ENCODE results near the gene SOBP.

The SOBP gene

GRCh38 chr6:107523794-107524193 lies 33.9 kb downstream of the SOBP start:
- DNase-seq (ENCODE audit: low read depth), result no peak

GRCh38 chr6:107524626-107525025 lies 34.7 kb downstream of the SOBP start:
- DNase-seq (ENCODE audit: low read depth), result no peak

- DNase-seq (ENCODE audit: low read depth), result no peak
These were observed 42.0 kb downstream of the SOBP start for GRCh38 chr6:107531868-107532267.

- no peak for DNase-seq (ENCODE audit: low read depth)
These were observed 42.8 kb downstream of the SOBP start for GRCh38 chr6:107532706-107533105.

GRCh38 chr6:107533415-107534059 lies 43.6 kb downstream of the SOBP start:
- DNase-seq (ENCODE audit: low read depth), result no peak

- no peak for DNase-seq (ENCODE audit: low read depth)
These were observed 44.7 kb downstream of the SOBP start for GRCh38 chr6:107534571-107535141.

- no peak for DNase-seq (ENCODE audit: low read depth)
These were observed 45.7 kb downstream of the SOBP start for GRCh38 chr6:107535626-107536025.

- DNase-seq (ENCODE audit: low read depth), result no peak
These were observed 46.5 kb downstream of the SOBP start for GRCh38 chr6:107536180-107536961.

GRCh38 chr6:107537559-107537958 lies 47.6 kb downstream of the SOBP start:
- no peak for DNase-seq (ENCODE audit: low read depth)

- no peak for DNase-seq (ENCODE audit: low read depth)
These were observed 49.0 kb downstream of the SOBP start for GRCh38 chr6:107538856-107539387.

GRCh38 chr6:107539409-107539808 lies 49.5 kb downstream of the SOBP start:
- DNase-seq (ENCODE audit: low read depth), result no peak

- DNase-seq (ENCODE audit: low read depth), result no peak
These were observed 50.0 kb downstream of the SOBP start for GRCh38 chr6:107539849-107540464.

- no peak for DNase-seq (ENCODE audit: low read depth)
These were observed 50.5 kb downstream of the SOBP start for GRCh38 chr6:107540465-107540857.

GRCh38 chr6:107542192-107542668 lies 52.3 kb downstream of the SOBP start:
- no peak for DNase-seq (ENCODE audit: low read depth)

- no peak for DNase-seq (ENCODE audit: low read depth)
These were observed 53.2 kb downstream of the SOBP start for GRCh38 chr6:107543088-107543487.

- DNase-seq (ENCODE audit: low read depth), result no peak
These were observed 53.6 kb downstream of the SOBP start for GRCh38 chr6:107543567-107543966.

- DNase-seq (ENCODE audit: low read depth), result no peak
These were observed 55.8 kb downstream of the SOBP start for GRCh38 chr6:107545763-107546162.

GRCh38 chr6:107546691-107547450 lies 57.0 kb downstream of the SOBP start:
- no peak for DNase-seq (ENCODE audit: low read depth)

GRCh38 chr6:107547451-107547840 lies 57.5 kb downstream of the SOBP start:
- no peak for DNase-seq (ENCODE audit: low read depth)

GRCh38 chr6:107550241-107550840 lies 60.4 kb downstream of the SOBP start:
- DNase-seq (ENCODE audit: low read depth), result no peak

- DNase-seq (ENCODE audit: low read depth), result no peak
These were observed 61.0 kb downstream of the SOBP start for GRCh38 chr6:107550906-107551305.
